ENCODE data around the gene DNAAF8.

Gene DNAAF8

DNA sequence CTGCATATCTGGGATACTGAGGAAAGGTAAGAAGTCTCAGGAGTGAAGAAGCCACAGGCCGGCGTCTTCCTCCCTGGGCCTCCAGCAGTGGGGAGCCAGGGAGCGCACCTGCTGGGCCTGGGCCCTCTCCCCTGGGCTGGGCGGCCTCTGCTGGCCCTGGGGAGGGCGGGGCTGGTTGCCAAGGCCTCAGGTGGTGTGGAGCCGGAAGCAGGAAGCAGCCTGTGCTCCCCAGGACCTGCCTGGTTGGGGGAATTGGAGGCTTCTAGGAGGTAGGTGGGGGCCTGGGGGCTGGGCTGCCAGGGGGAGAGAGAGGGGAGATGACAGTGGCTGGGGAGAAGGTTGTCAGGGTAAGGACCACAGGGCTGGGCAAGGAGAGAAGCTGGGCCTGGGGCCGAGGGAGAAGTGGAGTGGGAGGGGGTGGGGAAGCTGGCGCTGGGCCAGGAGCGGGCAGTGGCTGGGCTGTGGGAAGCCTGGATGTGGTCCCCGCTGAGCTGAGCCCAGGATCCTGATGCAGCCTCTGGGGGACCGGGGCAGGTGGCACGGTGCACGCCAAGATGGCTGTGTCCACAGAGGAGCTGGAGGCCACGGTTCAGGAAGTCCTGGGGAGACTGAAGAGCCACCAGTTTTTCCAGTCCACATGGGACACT lies 61.0 kb downstream of the DNAAF8 start, which contains the start of gene SMIM22:
TSS of gene SMIM22 (plus strand) at position 189 of the 647 bp plus-strand sequence. CDS start at position 555, 366 bp downstream.
- Histone ChIP-seq H3K9ac (no peak within 1 kb of the TSS), H3K27ac (no peak within 1 kb of the TSS), H3K4me3 (no peak within 1 kb of the TSS), H3K4me1 (peaks cover 15 to 52% (median 33%) of the 10 kb centered on the region in 10 experiments), H4K20me1 (peaks cover 0 to 10% (median 0%) of the 10 kb centered on the region in 11 experiments; a peak in 1 of 22 replicates), H3K4me2 (no peak within 1 kb of the TSS), H3K9me3 (replicated peaks in 1 of 11) (no peaks in the 10 kb centered on the region), H3K36me3 (peaks cover 7 to 42% (median 26%) of the 10 kb centered on the region in 11 experiments; a peak in 20 of 22 replicates), H3K27me3 (no peaks in the 10 kb centered on the region)
- no peak for TF ChIP-seq Cebpa-rat (IDR thresholded peaks at IDR 0.05)

DNA sequence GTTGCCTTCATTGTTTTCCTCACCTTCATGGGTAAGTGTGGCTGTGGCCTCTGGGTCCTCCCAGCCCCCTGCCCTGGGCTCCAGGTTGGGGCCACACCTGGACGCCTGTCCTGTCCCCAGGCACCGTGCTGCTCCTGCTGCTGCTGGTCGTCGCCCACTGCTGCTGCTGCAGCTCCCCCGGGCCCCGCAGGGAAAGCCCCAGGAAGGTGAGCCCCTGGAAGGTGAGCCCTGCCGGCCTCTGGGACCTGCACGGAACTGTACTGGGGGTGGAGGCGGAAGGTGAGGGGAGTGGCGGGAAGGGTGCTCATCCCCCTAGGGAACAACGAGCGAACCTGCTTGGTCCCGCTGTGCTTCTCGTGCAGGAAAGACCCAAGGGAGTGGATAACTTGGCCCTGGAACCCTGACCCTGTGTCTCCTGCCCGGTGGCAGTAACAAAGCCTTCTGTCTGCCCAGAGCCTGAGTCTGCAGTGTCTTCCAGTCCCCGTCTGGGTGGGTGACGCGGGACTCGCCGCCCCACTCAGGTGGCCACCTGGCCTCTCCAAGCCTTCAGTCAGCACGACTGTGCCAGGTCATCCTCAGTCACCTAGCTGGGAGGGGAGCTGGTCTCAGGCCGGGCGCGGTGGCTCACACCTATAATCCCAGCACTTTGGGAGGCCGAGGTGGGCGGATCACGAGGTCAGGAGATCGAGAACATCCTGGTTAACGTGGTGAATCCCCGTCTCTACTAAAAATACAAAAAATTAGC lies 61.7 kb downstream of the DNAAF8 start:
- Histone ChIP-seq H3K9ac (no peak overlapping the region), H3K27ac (no peak overlapping the region), H3K9me3 (replicated peaks in 1 of 11) (no peaks in the 10 kb centered on the region), H3K4me1 (peaks cover 16 to 52% (median 33%) of the 10 kb centered on the region in 10 experiments), H3K27me3 (no peaks in the 10 kb centered on the region), H3K36me3 (peaks cover 7 to 42% (median 26%) of the 10 kb centered on the region in 11 experiments; a peak in 20 of 22 replicates), H3K4me2 (no peak overlapping the region), H4K20me1 (peaks cover 0 to 10% (median 0%) of the 10 kb centered on the region in 11 experiments; a peak in 1 of 22 replicates), H3K4me3 (no peak overlapping the region)
- no peak for TF ChIP-seq Cebpa-rat (IDR thresholded peaks at IDR 0.05)

DNA sequence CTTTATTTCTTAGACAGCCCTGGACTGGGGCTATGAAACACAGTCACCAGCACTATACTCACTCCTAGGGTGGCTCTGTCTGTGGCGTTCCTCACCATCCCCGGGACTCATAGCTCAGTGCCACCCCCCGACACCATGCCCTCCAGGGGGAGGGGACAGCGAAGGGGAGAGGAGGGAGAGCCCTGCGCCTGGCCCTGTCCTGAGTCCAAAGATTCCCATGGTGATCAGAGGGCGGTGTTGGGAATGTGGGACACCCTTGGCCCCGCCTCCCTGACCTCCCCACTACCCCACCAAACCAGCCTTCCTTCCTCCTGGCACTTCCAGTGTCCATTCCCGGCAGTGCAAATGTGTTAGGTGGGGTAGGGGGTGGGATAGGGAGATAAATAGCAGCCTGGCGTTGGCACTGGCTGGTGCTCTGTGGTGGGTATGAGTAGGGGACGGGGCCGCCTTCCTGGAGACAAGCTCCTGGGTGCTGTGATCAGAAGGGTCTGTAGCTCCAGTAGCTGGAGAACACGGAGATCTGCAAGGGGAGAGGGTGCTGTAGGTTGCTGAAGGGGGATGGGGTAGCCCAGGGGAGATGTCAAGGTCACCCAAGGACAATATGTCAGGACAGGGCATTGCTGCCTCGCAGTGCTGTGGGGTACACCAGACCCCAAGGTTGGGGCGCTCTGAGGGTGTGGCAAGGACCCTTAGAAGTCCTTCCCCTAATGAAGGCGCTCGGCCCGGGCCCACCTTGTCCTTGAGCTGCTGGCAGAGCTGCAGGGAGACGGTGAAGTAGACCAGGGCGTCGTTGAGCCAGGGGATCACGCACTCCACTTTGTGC lies 62.9 kb downstream of the DNAAF8 start:
- no peak for TF ChIP-seq Cebpa-rat (IDR thresholded peaks at IDR 0.05)
- Histone ChIP-seq H3K27ac (peak overlapping the region in 6 of 11 experiments; percentile 23 to 89 (median 33); a peak in 9 of 22 replicates), H3K9me3 (replicated peaks in 1 of 11) (no peaks in the 10 kb centered on the region), H3K27me3 (no peaks in the 10 kb centered on the region), H3K4me2 (no peak overlapping the region), H3K4me1 (peaks cover 22 to 53% (median 33%) of the 10 kb centered on the region in 10 experiments), H4K20me1 (peaks cover 0 to 10% (median 0%) of the 10 kb centered on the region in 11 experiments; a peak in 1 of 22 replicates), H3K36me3 (peaks cover 7 to 42% (median 26%) of the 10 kb centered on the region in 11 experiments; a peak in 20 of 22 replicates), H3K4me3 (no peak overlapping the region), H3K9ac (no peak overlapping the region)

DNA sequence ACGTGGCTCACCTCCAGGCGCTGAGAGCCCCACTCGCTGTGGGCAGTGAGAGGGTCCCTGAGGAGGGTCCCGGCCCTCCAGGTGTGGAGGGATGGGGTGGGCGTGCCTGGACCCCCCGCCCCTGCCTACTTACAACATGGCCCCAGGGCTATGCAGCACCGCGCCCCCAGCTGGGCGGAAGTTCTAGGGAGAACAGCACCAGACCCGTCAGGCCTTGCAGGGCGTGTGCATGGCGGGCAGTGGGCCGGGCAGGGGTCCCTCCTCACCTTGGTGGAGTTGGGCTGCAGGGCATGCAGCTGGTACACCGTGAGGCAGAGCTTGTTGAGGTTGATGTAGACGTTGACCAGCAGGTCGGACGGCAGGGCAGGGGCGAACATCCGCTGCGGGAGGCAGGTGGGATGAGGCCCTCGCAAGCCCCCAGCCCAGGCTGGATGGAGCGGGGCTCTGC lies 63.5 kb downstream of the DNAAF8 start:
- peak overlapping the region in 3 of 11 experiments; percentile 28 to 89 (median 34); a peak in 4 of 22 replicates for H3K27ac ChIP-seq

DNA sequence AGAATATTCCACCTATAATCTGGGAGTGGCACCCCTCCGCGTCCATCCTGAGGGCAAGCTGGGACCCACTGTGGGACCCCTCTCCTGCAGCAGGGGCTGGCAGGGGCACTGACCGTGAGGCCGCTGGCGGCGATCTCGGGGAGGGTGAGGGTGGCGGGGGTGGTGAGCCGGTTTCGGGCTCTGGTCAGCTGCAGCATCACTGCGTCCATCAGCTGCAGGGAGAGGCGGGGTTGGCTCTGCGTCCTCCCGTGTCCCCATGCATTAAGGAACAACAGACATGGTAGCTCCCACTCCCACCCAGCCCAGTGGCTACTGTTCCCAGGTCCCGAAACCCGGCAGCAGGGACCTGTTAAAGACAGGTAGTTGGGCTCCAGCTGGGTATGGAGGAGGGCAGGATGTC lies 64.1 kb downstream of the DNAAF8 start:
- Histone ChIP-seq H3K36me3 (peaks cover 7 to 42% (median 26%) of the 10 kb centered on the region in 11 experiments; a peak in 20 of 22 replicates), H3K4me2 (peak overlapping the region in 2 of 11 experiments; percentile 97 to 100; a peak in 2 of 22 replicates), H3K4me3 (no peak overlapping the region), H3K27ac (peak overlapping the region in 3 of 11 experiments; percentile 83 to 89 (median 89); a peak in 4 of 22 replicates), H3K27me3 (no peaks in the 10 kb centered on the region), H3K4me1 (peaks cover 27 to 57% (median 38%) of the 10 kb centered on the region in 10 experiments), H4K20me1 (peaks cover 0 to 10% (median 0%) of the 10 kb centered on the region in 11 experiments; a peak in 1 of 22 replicates), H3K9me3 (replicated peaks in 1 of 11) (no peaks in the 10 kb centered on the region), H3K9ac (no peak overlapping the region)
- TF ChIP-seq Cebpa-rat (IDR thresholded peaks at IDR 0.05), result no peak

More for the DNA sequence above, 63.5 kb downstream of the DNAAF8 start:
- H3K9me3 ChIP-seq (replicated peaks in 1 of 11), result no peaks in the 10 kb centered on the region
- peaks cover 7 to 42% (median 26%) of the 10 kb centered on the region in 11 experiments; a peak in 20 of 22 replicates for H3K36me3 ChIP-seq
- H3K9ac ChIP-seq, result no peak overlapping the region
- no peak overlapping the region for H3K4me2 ChIP-seq
- no peak for TF ChIP-seq Cebpa-rat (IDR thresholded peaks at IDR 0.05)
- peaks cover 22 to 53% (median 33%) of the 10 kb centered on the region in 10 experiments for H3K4me1 ChIP-seq
- H4K20me1 ChIP-seq, result peaks cover 0 to 10% (median 0%) of the 10 kb centered on the region in 11 experiments; a peak in 1 of 22 replicates
- no peaks in the 10 kb centered on the region for H3K27me3 ChIP-seq
- H3K4me3 ChIP-seq, result no peak overlapping the region
